ENCODE results near the gene ABCC4. TPM values are rescaled to one million over a fixed set of nuclear protein-coding genes. Genes with fewer than 3 reads are reported as not detected.

The ABCC4 gene
- total RNA-seq, 1 donor from 2014 or later = 4.9 TPM

DNA sequence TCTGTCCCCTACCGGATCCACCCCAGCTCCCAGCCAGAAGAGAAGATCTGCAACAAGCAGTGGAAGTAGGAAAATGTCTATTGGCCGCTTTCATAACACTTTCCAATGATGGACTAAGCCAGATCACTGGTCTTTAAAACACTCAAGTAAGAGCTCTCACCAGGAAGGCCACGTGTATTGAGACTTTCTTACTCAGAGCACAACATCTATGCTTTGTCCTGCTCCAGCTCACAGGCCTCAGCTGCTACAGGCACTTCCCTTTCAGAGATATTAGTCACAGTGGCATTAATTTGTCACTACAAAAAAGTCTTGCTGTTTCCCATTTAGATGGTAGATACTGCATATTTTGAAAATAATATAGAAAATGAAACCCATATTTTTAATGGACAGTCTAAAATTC, 164.2 kb downstream of the ABCC4 start:
- TF ChIP-seq, protein P1, sequence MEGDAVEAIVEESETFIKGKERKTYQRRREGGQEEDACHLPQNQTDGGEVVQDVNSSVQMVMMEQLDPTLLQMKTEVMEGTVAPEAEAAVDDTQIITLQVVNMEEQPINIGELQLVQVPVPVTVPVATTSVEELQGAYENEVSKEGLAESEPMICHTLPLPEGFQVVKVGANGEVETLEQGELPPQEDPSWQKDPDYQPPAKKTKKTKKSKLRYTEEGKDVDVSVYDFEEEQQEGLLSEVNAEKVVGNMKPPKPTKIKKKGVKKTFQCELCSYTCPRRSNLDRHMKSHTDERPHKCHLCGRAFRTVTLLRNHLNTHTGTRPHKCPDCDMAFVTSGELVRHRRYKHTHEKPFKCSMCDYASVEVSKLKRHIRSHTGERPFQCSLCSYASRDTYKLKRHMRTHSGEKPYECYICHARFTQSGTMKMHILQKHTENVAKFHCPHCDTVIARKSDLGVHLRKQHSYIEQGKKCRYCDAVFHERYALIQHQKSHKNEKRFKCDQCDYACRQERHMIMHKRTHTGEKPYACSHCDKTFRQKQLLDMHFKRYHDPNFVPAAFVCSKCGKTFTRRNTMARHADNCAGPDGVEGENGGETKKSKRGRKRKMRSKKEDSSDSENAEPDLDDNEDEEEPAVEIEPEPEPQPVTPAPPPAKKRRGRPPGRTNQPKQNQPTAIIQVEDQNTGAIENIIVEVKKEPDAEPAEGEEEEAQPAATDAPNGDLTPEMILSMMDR (IDR thresholded peaks at IDR 0.05; ENCODE audit: borderline replicate concordance) = no peak
- Histone ChIP-seq H3K4me1 (no peaks in the 10 kb centered on the region), H3K9me3 (replicated peaks) (no peaks in the 10 kb centered on the region), H3K27ac (replicated peaks) (no peak overlapping the region), H3K4me3 (no peak overlapping the region), H3K27me3 (ENCODE audit: low read depth) (no peaks in the 10 kb centered on the region), H3K36me3 (peaks cover 4% of the 10 kb centered on the region)
- intact Hi-C loops (cut with micrococcal nuclease) = no loop called here
- no peak for DNase-seq

DNA sequence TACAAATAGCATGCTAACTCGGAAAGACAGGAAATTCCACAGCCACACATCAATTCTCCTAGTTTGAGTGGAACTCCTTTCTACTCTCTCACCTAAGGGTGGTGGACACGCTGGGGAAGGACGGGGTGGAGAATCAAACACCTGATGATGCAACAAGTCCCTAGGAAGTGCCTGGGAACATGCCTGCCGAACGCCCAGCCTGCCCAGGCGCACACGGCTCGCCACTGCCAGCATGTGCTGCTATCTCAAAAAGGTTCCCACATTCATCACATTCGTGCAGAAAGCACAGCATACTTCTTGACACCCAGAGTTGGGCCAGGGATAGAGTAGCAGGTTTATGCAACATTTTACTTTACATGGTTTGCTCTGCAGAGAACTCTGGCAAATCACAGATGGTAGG, 164.6 kb downstream of the ABCC4 start:
- no peak for DNase-seq
- Histone ChIP-seq H3K27me3 (ENCODE audit: low read depth) (no peaks in the 10 kb centered on the region), H3K36me3 (peaks cover 4% of the 10 kb centered on the region), H3K4me3 (no peak overlapping the region), H3K9me3 (replicated peaks) (no peaks in the 10 kb centered on the region), H3K27ac (replicated peaks) (no peak overlapping the region), H3K4me1 (no peaks in the 10 kb centered on the region)
- TF ChIP-seq, protein P1 (IDR thresholded peaks at IDR 0.05; ENCODE audit: borderline replicate concordance) = no peak
- intact Hi-C loops (cut with micrococcal nuclease) = no loop called here

DNA sequence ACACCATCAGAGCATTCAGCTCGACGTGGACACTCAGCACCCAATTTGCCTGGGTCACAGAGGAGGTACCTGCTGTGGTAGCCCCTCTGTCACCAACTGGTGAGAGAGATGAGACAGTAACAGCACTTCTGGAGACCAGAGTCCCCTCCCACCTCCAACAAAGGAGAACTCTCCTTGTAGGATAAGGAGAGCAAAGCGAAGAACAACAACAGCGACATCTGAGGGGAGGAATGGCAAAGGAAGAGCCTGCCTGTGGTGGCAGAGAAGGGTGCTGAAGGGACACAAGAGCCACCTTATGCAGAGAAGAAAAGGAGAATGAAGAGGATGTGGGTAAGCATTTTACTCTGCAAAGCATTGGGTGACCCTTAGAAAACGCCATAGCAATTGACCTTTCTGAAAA, 167.8 kb downstream of the ABCC4 start:
- Histone ChIP-seq H3K27me3 (ENCODE audit: low read depth) (no peaks in the 10 kb centered on the region), H3K4me3 (no peak overlapping the region), H3K4me1 (no peaks in the 10 kb centered on the region), H3K9me3 (replicated peaks) (no peaks in the 10 kb centered on the region), H3K36me3 (no peaks in the 10 kb centered on the region), H3K27ac (replicated peaks) (no peak overlapping the region)
- no peak for DNase-seq
- TF ChIP-seq, protein P1 (IDR thresholded peaks at IDR 0.05; ENCODE audit: borderline replicate concordance) = no peak
- intact Hi-C loops (cut with micrococcal nuclease) = no loop called here

DNA sequence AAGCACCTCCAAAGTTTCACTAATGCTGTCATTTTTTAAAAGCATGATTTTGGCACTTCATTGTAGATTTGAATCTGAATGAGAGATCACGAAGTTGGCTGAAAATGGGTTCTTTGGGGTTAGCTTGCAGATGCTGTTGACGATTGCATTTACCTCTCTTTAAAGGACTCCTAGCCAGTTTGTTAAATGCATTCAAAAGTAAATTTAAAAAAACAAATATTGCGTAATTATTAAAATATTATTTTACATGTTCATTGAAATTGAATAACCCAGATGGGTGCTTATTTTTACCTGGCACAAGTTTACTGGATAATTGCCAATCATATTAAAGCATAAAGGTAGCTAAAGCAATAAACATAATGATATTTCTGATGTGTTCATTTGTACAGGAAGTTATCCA, 172.2 kb downstream of the ABCC4 start:
- intact Hi-C loops (cut with micrococcal nuclease) = no loop called here

DNA sequence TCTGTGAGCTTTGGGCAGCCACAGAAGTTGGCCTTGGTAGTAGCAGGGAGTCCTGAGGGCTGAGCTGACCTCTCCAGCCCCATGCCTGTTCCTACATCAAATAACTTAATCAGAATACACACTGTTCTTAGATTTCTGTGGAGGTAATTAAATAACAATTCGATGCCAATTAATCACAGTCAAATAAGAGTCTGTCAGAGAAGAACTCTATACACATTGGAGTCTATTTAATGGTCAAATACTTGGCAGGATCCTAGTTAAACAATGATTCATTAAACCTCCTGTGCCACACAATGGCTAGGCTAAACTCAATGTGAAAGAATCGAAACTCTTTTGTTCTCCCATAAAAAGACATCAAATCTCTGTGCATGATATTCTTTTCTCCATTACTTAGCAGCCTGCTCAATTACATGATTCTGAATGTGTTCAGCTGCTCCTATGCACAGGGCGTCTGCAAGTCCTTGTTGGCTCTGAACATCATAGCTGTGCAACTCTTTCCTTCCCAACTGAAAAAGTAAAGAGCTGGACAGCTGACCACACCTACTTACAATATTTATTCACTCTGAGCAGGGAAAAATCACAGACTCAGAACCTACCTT, 173.1 kb downstream of the ABCC4 start:
- DNase-seq = no peak
- H3K4me3 ChIP-seq = no peak overlapping the region
- H3K36me3 ChIP-seq = peaks cover 6% of the 10 kb centered on the region
- no peak overlapping the region for H3K27ac ChIP-seq (replicated peaks)
- intact Hi-C loops (cut with micrococcal nuclease) = no loop called here
- no peaks in the 10 kb centered on the region for H3K9me3 ChIP-seq (replicated peaks)
- no peaks in the 10 kb centered on the region for H3K4me1 ChIP-seq
- H3K27me3 ChIP-seq (ENCODE audit: low read depth) = no peaks in the 10 kb centered on the region
- TF ChIP-seq, protein P1 (IDR thresholded peaks at IDR 0.05; ENCODE audit: borderline replicate concordance) = no peak

More for the DNA sequence above, 172.2 kb downstream of the ABCC4 start:
- DNase-seq = no peak
- H3K4me3 ChIP-seq = no peak overlapping the region
- no peak overlapping the region for H3K27ac ChIP-seq (replicated peaks)
- TF ChIP-seq, protein P1 (IDR thresholded peaks at IDR 0.05; ENCODE audit: borderline replicate concordance) = no peak
- no peaks in the 10 kb centered on the region for H3K27me3 ChIP-seq (ENCODE audit: low read depth)
- peaks cover 6% of the 10 kb centered on the region for H3K36me3 ChIP-seq
- H3K4me1 ChIP-seq = no peaks in the 10 kb centered on the region
- H3K9me3 ChIP-seq (replicated peaks) = no peaks in the 10 kb centered on the region
